Neural progenitor cell (in vitro differentiated cells): ENCODE measurements around the gene SLC7A10. TPM values are rescaled to one million over a fixed set of nuclear protein-coding genes. Genes with fewer than 3 reads are reported as not detected.

Experiments used
- DNase-seq: peaks from one replicate; pipeline ENCODE4 v3.0.0-alpha.2; 2016; ENCODE audit warnings: low spot score
- H2AFZ ChIP-seq: fragments of 200-600 bp; sonication (generic); replicated peaks from 2 replicates; pipeline ENCODE4 v1.6.1; 2016; ENCODE audit warnings: antibody characterized with exemption
- H3F3A ChIP-seq: fragments of 200-600 bp; sonication (generic); 2 replicates; pipeline ENCODE4 v1.6.1; 2016; ENCODE audit warnings: antibody characterized with exemption, low read depth
- H3K27ac ChIP-seq: fragments of 200-600 bp; sonication (generic); 2 replicates; pipeline ENCODE4 v1.5.1; 2016; ENCODE audit warnings: mild to moderate bottlenecking
- H3K27me3 ChIP-seq: fragments of 200-600 bp; sonication (generic); 2 replicates; pipeline ENCODE4 v1.6.1; 2016; ENCODE audit warnings: mild to moderate bottlenecking, moderate library complexity
- H3K36me3 ChIP-seq: fragments of 200-600 bp; sonication (generic); 2 replicates; pipeline ENCODE4 v1.5.1; 2016
- H3K4me1 ChIP-seq: fragments of 200-600 bp; sonication (generic); 2 replicates; pipeline ENCODE4 v1.6.1; 2016; ENCODE audit warnings: mixed run types
- H3K4me2 ChIP-seq: fragments of 200-600 bp; sonication (generic); 2 replicates; pipeline ENCODE4 v1.6.1; 2016
- H3K4me3 ChIP-seq: fragments of 200-600 bp; sonication (generic); 2 replicates; pipeline ENCODE4 v1.5.1; 2016
- H3K79me2 ChIP-seq: fragments of 200-600 bp; sonication (generic); 2 replicates; pipeline ENCODE4 v1.6.1; 2016; ENCODE audit warnings: low read depth
- H3K9ac ChIP-seq: fragments of 200-600 bp; sonication (generic); 2 replicates; pipeline ENCODE4 v1.6.1; 2016
- H3K9me3 ChIP-seq: fragments of 200-600 bp; sonication (generic); 2 replicates; pipeline ENCODE4 v1.5.1; 2016; ENCODE audit warnings: low read depth
- H4K20me1 ChIP-seq: fragments of 200-600 bp; sonication (generic); 2 replicates; pipeline ENCODE4 v1.6.1; 2016; ENCODE audit warnings: low read depth
- H3K27ac Mint-ChIP-seq: 3 replicates; pipeline ENCODE4 v1.8.0; 2021; ENCODE audit warnings: mixed read lengths
- H3K27me3 Mint-ChIP-seq: 2 replicates; pipeline ENCODE4 v1.8.0; 2022; ENCODE audit warnings: low read depth, mild to moderate bottlenecking, inconsistent platforms, moderate library complexity, mixed read lengths; ENCODE audit not compliant: insufficient read depth
- H3K36me3 Mint-ChIP-seq: 3 replicates; pipeline ENCODE4 v1.8.0; 2021; ENCODE audit warnings: mixed read lengths
- H3K4me1 Mint-ChIP-seq: 3 replicates; pipeline ENCODE4 v1.8.0; 2021; ENCODE audit warnings: mixed read lengths
- H3K4me3 Mint-ChIP-seq: 3 replicates; pipeline ENCODE4 v1.8.0; 2021; ENCODE audit warnings: mild to moderate bottlenecking, moderate library complexity, mixed read lengths
- H3K9me3 Mint-ChIP-seq: 3 replicates; pipeline ENCODE4 v1.8.0; 2020; ENCODE audit warnings: mixed read lengths
- EZH2 ChIP-seq: fragments of 200-600 bp; sonication (generic); IDR thresholded peaks from 2 replicates; pipeline ENCODE4 v1.6.1; 2017; ENCODE audit warnings: antibody characterized with exemption, mild to moderate bottlenecking, moderate library complexity
- EZH2phosphoT487 ChIP-seq: fragments of 200-600 bp; sonication (generic); IDR thresholded peaks from 2 replicates; pipeline ENCODE4 v1.6.1; 2017; ENCODE audit warnings: antibody characterized with exemption
- total RNA-seq: library from RNA; depleted of rRNA; stranded (reverse); fragments of >200 nt; gene quantifications from 2 replicates; pipeline ENCODE4 v1.2.3, GENCODE V29; 2015; ENCODE audit warnings: low replicate concordance
- TF ChIP-seq, protein P1 (sequence below): fragments of 200-600 bp; sonication (generic); IDR thresholded peaks from 2 replicates; pipeline ENCODE4 v1.5.1; 2017; ENCODE audit warnings: antibody characterized with exemption, mild to moderate bottlenecking

Gene SLC7A10
- total RNA-seq, 1 donor from 2014 or later: 0.79 TPM

DNA sequence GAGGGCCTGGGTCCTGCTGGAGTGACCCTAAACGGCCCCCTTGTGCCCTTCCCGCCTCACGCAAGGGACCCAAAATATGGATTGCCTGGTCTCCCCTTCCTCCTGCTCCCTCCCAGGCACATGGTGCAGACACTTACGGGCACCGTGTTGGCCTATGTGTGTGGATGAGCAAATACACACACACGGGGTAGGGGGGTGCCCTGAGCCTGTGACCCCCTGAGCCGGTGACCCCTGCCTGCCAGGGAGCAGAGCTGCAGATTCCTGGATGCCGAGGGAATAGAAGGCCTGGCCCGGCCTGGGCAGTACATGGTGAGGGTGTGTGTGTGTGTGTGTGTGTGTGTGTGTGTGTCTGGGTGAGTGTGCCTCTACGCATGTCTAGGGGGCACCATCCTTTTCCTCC, 43.4 kb upstream of the SLC7A10 start:
- Histone ChIP-seq H3K27ac (no peak overlapping the region), H3F3A (no peaks in the 10 kb centered on the region), H3K4me2 (no peak overlapping the region), H3K4me3 (no peak overlapping the region), H4K20me1 (no peaks in the 10 kb centered on the region), H3K79me2 (no peaks in the 10 kb centered on the region), H3K9me3 (no peaks in the 10 kb centered on the region), H3K36me3 (no peaks in the 10 kb centered on the region), H2AFZ (no peak overlapping the region), H3K27me3 (no peaks in the 10 kb centered on the region), H3K9ac (no peak overlapping the region), H3K4me1 (peaks cover 11% of the 10 kb centered on the region)
- no peak overlapping the region for H3K27ac Mint-ChIP-seq
- H3K27me3 Mint-ChIP-seq: peaks cover 14% of the 10 kb centered on the region
- H3K9me3 Mint-ChIP-seq: no peaks in the 10 kb centered on the region
- H3K4me1 Mint-ChIP-seq: peaks cover 15% of the 10 kb centered on the region
- TF ChIP-seq EZH2phosphoT487: no peak
- no peak for TF ChIP-seq EZH2
- H3K4me3 Mint-ChIP-seq: no peak overlapping the region
- DNase-seq: no peak
- no peaks in the 10 kb centered on the region for H3K36me3 Mint-ChIP-seq

DNA sequence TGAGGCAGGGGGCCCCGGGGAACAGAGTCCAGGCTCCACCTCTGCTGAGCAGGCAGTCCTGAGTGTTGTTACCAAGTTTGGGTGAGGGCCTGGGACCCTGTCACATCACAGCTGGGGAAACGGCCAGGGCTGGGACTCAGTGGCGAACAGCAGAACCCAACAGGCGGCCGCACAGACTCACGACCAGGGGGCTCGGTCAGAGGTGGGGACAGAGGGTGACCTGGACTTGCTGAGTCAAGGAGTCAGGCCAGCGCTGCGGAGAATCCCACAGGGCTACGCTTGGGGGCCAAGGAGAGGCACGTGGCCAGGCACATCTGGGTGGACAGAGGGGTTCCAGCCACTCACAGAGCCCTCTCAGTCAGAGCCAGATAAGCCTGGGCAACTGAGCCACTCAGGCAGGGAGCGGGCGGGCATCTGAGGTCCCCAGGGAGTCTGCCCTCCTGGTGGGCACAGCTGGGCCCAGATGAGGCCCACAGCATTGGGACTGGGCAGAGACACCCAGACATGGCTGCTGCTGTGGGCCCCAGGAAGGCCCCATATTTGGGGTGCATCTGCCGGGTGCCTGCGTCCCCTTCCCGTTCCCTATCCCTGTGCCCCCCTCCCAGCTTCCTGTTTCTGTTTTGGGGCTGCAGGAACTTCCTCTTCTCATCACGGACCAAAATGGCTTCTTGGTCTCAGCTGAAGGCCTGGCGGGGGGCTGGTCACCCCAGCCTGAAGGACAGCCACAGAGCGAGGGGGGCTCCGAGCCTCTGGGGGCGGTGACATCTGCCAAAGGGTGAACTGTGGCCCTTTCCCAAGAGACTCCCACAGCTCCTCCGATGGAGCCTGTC, 42.7 kb upstream of the SLC7A10 start:
- TF ChIP-seq, protein P1, sequence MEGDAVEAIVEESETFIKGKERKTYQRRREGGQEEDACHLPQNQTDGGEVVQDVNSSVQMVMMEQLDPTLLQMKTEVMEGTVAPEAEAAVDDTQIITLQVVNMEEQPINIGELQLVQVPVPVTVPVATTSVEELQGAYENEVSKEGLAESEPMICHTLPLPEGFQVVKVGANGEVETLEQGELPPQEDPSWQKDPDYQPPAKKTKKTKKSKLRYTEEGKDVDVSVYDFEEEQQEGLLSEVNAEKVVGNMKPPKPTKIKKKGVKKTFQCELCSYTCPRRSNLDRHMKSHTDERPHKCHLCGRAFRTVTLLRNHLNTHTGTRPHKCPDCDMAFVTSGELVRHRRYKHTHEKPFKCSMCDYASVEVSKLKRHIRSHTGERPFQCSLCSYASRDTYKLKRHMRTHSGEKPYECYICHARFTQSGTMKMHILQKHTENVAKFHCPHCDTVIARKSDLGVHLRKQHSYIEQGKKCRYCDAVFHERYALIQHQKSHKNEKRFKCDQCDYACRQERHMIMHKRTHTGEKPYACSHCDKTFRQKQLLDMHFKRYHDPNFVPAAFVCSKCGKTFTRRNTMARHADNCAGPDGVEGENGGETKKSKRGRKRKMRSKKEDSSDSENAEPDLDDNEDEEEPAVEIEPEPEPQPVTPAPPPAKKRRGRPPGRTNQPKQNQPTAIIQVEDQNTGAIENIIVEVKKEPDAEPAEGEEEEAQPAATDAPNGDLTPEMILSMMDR: no peak
- TF ChIP-seq EZH2phosphoT487 (no peak), EZH2 (no peak)

DNA sequence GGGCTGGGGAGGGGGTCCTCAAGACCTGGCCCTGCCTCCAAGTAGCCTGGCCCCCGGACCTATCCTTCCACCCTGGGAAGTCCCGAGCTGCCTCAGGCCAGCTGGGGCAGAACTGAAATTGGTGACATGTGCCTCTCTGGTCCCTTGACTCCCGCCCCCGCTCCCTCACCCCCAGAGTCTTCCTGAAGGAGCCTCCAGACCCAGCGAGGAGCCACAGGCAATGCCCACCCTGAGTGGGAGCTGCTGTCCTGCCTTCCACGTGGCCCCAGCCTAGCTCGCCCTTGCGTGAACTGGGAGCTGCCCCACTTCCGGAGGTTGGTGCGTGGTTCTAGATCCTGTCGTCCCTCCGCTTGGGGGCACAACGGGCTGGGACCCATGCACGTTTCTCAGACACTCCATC, 42.1 kb upstream of the SLC7A10 start:
- H3K4me3 ChIP-seq: no peak overlapping the region
- H3K9me3 ChIP-seq: no peaks in the 10 kb centered on the region
- peaks cover 4% of the 10 kb centered on the region for H3K4me1 Mint-ChIP-seq
- H3K27me3 Mint-ChIP-seq: peaks cover 9% of the 10 kb centered on the region
- peak overlapping the region; percentile 17 for H2AFZ ChIP-seq
- DNase-seq: no peak
- no peaks in the 10 kb centered on the region for H3K4me1 ChIP-seq
- H3K36me3 ChIP-seq: no peaks in the 10 kb centered on the region
- TF ChIP-seq EZH2phosphoT487 (no peak), EZH2 (no peak)
- TF ChIP-seq, protein P1: no peak
- no peak overlapping the region for H3K9ac ChIP-seq
- H3F3A ChIP-seq: no peaks in the 10 kb centered on the region
- H4K20me1 ChIP-seq: no peaks in the 10 kb centered on the region
- no peaks in the 10 kb centered on the region for H3K27me3 ChIP-seq
- H3K79me2 ChIP-seq: no peaks in the 10 kb centered on the region
- H3K36me3 Mint-ChIP-seq: no peaks in the 10 kb centered on the region
- H3K27ac ChIP-seq: no peak overlapping the region
- H3K9me3 Mint-ChIP-seq: no peaks in the 10 kb centered on the region
- no peak overlapping the region for H3K4me3 Mint-ChIP-seq
- H3K4me2 ChIP-seq: no peak overlapping the region
- no peak overlapping the region for H3K27ac Mint-ChIP-seq

More for the DNA sequence above, 42.7 kb upstream of the SLC7A10 start:
- Histone ChIP-seq H3K4me1 (peaks cover 4% of the 10 kb centered on the region), H3K79me2 (no peaks in the 10 kb centered on the region), H3K27me3 (no peaks in the 10 kb centered on the region), H4K20me1 (no peaks in the 10 kb centered on the region), H3K4me2 (no peak overlapping the region), H3K36me3 (no peaks in the 10 kb centered on the region), H2AFZ (no peak overlapping the region), H3K27ac (no peak overlapping the region), H3K9me3 (no peaks in the 10 kb centered on the region), H3F3A (no peaks in the 10 kb centered on the region), H3K9ac (no peak overlapping the region), H3K4me3 (no peak overlapping the region)
- Mint-ChIP-seq H3K9me3 (no peaks in the 10 kb centered on the region), H3K27ac (no peak overlapping the region), H3K36me3 (no peaks in the 10 kb centered on the region), H3K4me1 (peaks cover 11% of the 10 kb centered on the region), H3K4me3 (no peak overlapping the region), H3K27me3 (peaks cover 12% of the 10 kb centered on the region)
- DNase-seq: no peak

DNA sequence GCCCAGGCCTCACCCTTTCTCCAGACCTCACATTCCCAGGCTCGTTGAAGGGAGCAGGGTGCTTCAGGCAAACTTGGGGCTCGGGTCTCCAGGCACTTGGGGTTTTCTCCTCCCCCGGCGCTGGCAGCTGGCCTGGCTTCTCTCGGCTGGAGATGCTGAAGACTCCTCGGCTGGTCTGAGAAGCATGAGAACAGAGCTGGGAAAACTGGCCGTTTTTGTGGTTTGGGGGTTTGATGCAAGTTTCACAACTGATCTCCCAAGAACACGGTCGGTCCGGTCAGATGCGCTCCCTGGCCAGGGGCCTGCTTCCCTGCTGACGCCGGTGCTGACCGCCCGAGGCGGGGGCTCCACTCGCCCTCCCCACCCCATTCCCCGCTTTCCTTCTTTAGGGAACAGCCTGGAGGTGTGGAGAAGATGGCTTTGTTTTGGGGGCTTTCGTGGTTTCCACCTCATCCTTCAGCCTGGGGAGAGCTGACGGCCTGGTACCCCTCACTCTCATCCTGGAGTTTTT, 41.4 kb upstream of the SLC7A10 start:
- DNase-seq: no peak
- H3K9me3 Mint-ChIP-seq: no peaks in the 10 kb centered on the region
- no peaks in the 10 kb centered on the region for H3K36me3 Mint-ChIP-seq
- H3K4me3 ChIP-seq: no peak overlapping the region
- peaks cover 9% of the 10 kb centered on the region for H3K27me3 Mint-ChIP-seq
- TF ChIP-seq, protein P1: no peak
- TF ChIP-seq EZH2phosphoT487: no peak
- TF ChIP-seq EZH2: no peak
- no peaks in the 10 kb centered on the region for H3K27me3 ChIP-seq
- H3K79me2 ChIP-seq: no peaks in the 10 kb centered on the region
- H4K20me1 ChIP-seq: no peaks in the 10 kb centered on the region
- H3K27ac ChIP-seq: no peak overlapping the region
- no peaks in the 10 kb centered on the region for H3K4me1 ChIP-seq
- no peaks in the 10 kb centered on the region for H3K36me3 ChIP-seq
- no peaks in the 10 kb centered on the region for H3F3A ChIP-seq
- H3K4me2 ChIP-seq: no peak overlapping the region
- H3K4me3 Mint-ChIP-seq: no peak overlapping the region
- H3K9ac ChIP-seq: no peak overlapping the region
- peaks cover 3% of the 10 kb centered on the region for H3K4me1 Mint-ChIP-seq
- peak overlapping the region; percentile 17 for H2AFZ ChIP-seq
- H3K9me3 ChIP-seq: no peaks in the 10 kb centered on the region
- no peak overlapping the region for H3K27ac Mint-ChIP-seq
